PC-3 (cell line): ENCODE measurements around the gene MGMT. TPM values are rescaled to one million over a fixed set of nuclear protein-coding genes. Genes with fewer than 3 reads are reported as not detected.

Experiments
- ATAC-seq: fragments of 200-7000 bp; cut with Tn5 transposase; 2 replicates; pipeline ENCODE4 v1.9.1; 2020; ENCODE audit warnings: mild to moderate bottlenecking, moderate library complexity
- BruUV-seq: library from RNA; stranded (reverse); fragments of 400-500 nt; replicated peaks from 2 replicates; lab custom pipeline; 2021; lab: Mats Ljungman, UMichigan
- CTCF ChIA-PET: fragments of 300-600 bp; sonication (Branson Sonifier 250); formaldehyde crosslinking; loops from one replicate; lab custom pipeline; 2022; ENCODE audit warnings: antibody characterized with exemption; lab: Charles Lee
- POLR2A ChIA-PET: fragments of 300-600 bp; sonication (Branson Sonifier 250); formaldehyde crosslinking; loops from one replicate; lab custom pipeline; 2022; ENCODE audit warnings: antibody characterized with exemption; ENCODE audit not compliant: unreplicated experiment; lab: Charles Lee
- DNase-seq: peaks from one replicate; pipeline ENCODE4 v3.0.0-alpha.2; 2015
- H2AFZ ChIP-seq: fragments of 300-600 bp; sonication (generic); 2 replicates; pipeline ENCODE4 v1.6.0; 2016; ENCODE audit warnings: antibody characterized with exemption, low read length
- H3F3A ChIP-seq: fragments of 300-600 bp; sonication (generic); one replicate; pipeline ENCODE4 v1.6.0; 2017; ENCODE audit warnings: antibody characterized with exemption, low read length, control low read depth, mild to moderate bottlenecking; ENCODE audit not compliant: unreplicated experiment
- H3K27ac ChIP-seq: fragments of 300-600 bp; sonication (generic); 2 replicates; pipeline ENCODE4 v1.5.1; 2016; ENCODE audit warnings: mild to moderate bottlenecking, low read length
- H3K27me3 ChIP-seq: fragments of 300-600 bp; sonication (generic); 2 replicates; pipeline ENCODE4 v1.6.1; 2016; ENCODE audit warnings: low read length, mixed read lengths
- H3K36me3 ChIP-seq: fragments of 300-600 bp; sonication (generic); 2 replicates; pipeline ENCODE4 v1.6.1; 2016; ENCODE audit warnings: low read depth, mixed run types, low read length, mixed read lengths
- H3K4me1 ChIP-seq: fragments of 300-600 bp; sonication (generic); 2 replicates; pipeline ENCODE4 v1.5.1; 2016; ENCODE audit warnings: low read length; ENCODE audit not compliant: insufficient read depth
- H3K4me2 ChIP-seq: fragments of 300-600 bp; sonication (generic); 2 replicates; pipeline ENCODE4 v1.6.0; 2016; ENCODE audit warnings: low read length
- H3K4me3 ChIP-seq: fragments of 300-600 bp; sonication (generic); 2 replicates; pipeline ENCODE4 v1.5.1; 2016; ENCODE audit warnings: mild to moderate bottlenecking, low read length, mixed read lengths
- H3K79me2 ChIP-seq: fragments of 300-600 bp; sonication (generic); 2 replicates; pipeline ENCODE4 v1.6.1; 2017; ENCODE audit warnings: low read length, mixed read lengths
- H3K9ac ChIP-seq: fragments of 300-600 bp; sonication (generic); 2 replicates; pipeline ENCODE4 v1.6.0; 2016; ENCODE audit warnings: mild to moderate bottlenecking, low read length
- H3K9me2 ChIP-seq: fragments of 300-600 bp; sonication (generic); replicated peaks from 2 replicates; pipeline ENCODE4 v1.6.1; 2016; ENCODE audit warnings: mixed run types, low read length, mixed read lengths
- H3K9me3 ChIP-seq: fragments of 300-600 bp; sonication (generic); 2 replicates; pipeline ENCODE4 v1.6.1; 2016; ENCODE audit warnings: low read length, mixed read lengths
- H4K20me1 ChIP-seq: fragments of 300-600 bp; sonication (generic); 2 replicates; pipeline ENCODE4 v1.6.1; 2016; ENCODE audit warnings: low read length, mixed read lengths
- EZH2 ChIP-seq: fragments of 300-600 bp; sonication (generic); IDR thresholded peaks from one replicate; pipeline ENCODE4 v1.6.1; 2017; ENCODE audit warnings: antibody characterized with exemption, mild to moderate bottlenecking, low read length; ENCODE audit not compliant: unreplicated experiment
- EZH2phosphoT487 ChIP-seq: fragments of 300-600 bp; sonication (generic); IDR thresholded peaks from 2 replicates; pipeline ENCODE4 v1.6.1; 2018; ENCODE audit warnings: mild to moderate bottlenecking, antibody characterized with exemption, low read length, borderline replicate concordance
- intact Hi-C: fragments of 100-400 bp; cut with micrococcal nuclease; formaldehyde crosslinking; loops from 2 replicates; pipeline ENCODE4 v1.9.0; 2023
- total RNA-seq: library from RNA; depleted of rRNA; stranded (reverse); fragments of >200 nt; gene quantifications from 2 replicates; pipeline ENCODE4 v1.2.3, GENCODE V29; 2014
- TF ChIP-seq, protein P1 (sequence below): fragments of 300-600 bp; sonication (generic); conservative IDR thresholded peaks from 2 replicates; pipeline ENCODE4 v1.5.1; 2017; ENCODE audit warnings: antibody characterized with exemption, low read depth, mild to moderate bottlenecking, low read length

MGMT gene
- total RNA-seq, 1 experiment from 2014 or later, result 19.8 TPM

DNA sequence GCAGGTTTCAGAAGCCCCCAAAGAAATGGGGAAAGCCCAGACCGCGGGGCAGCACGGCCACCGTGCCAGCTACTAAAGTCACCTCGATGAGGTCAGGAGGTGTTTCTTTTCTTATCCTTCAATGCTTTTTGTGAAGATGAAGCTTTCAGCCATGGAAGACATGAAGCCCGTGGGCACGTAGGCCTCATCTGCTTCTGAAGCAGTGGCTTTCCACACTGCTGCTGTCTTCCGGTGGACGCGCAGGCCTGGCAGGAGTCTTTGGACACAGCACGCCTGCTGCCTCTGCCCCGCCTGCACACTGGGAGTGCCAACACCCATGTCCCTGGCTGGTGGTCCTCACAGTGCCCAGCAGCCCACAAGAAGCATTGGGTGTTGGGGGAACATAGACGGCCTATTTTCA is 311.5 kb downstream of the MGMT start:
- Histone ChIP-seq H4K20me1 (no peaks in the 10 kb centered on the region), H3K9me3 (no peaks in the 10 kb centered on the region), H3K9me2 (no peaks in the 10 kb centered on the region), H3K4me3 (no peak overlapping the region), H3K9ac (no peak overlapping the region), H3F3A (no peaks in the 10 kb centered on the region), H3K4me1 (no peaks in the 10 kb centered on the region), H3K36me3 (no peaks in the 10 kb centered on the region), H3K27ac (no peak overlapping the region), H3K4me2 (no peak overlapping the region), H3K27me3 (no peaks in the 10 kb centered on the region), H3K79me2 (no peaks in the 10 kb centered on the region), H2AFZ (no peak overlapping the region)
- intact Hi-C loops, result no loop called here
- DNase-seq (no peak), ATAC-seq (no peak)
- BruUV-seq, result no TSS peak
- TF ChIP-seq EZH2phosphoT487, result no peak
- TF ChIP-seq, protein P1, sequence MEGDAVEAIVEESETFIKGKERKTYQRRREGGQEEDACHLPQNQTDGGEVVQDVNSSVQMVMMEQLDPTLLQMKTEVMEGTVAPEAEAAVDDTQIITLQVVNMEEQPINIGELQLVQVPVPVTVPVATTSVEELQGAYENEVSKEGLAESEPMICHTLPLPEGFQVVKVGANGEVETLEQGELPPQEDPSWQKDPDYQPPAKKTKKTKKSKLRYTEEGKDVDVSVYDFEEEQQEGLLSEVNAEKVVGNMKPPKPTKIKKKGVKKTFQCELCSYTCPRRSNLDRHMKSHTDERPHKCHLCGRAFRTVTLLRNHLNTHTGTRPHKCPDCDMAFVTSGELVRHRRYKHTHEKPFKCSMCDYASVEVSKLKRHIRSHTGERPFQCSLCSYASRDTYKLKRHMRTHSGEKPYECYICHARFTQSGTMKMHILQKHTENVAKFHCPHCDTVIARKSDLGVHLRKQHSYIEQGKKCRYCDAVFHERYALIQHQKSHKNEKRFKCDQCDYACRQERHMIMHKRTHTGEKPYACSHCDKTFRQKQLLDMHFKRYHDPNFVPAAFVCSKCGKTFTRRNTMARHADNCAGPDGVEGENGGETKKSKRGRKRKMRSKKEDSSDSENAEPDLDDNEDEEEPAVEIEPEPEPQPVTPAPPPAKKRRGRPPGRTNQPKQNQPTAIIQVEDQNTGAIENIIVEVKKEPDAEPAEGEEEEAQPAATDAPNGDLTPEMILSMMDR, result no peak
- no peak for TF ChIP-seq EZH2
- POLR2A ChIA-PET, result no interaction called here
- CTCF ChIA-PET, result no interaction called here

DNA sequence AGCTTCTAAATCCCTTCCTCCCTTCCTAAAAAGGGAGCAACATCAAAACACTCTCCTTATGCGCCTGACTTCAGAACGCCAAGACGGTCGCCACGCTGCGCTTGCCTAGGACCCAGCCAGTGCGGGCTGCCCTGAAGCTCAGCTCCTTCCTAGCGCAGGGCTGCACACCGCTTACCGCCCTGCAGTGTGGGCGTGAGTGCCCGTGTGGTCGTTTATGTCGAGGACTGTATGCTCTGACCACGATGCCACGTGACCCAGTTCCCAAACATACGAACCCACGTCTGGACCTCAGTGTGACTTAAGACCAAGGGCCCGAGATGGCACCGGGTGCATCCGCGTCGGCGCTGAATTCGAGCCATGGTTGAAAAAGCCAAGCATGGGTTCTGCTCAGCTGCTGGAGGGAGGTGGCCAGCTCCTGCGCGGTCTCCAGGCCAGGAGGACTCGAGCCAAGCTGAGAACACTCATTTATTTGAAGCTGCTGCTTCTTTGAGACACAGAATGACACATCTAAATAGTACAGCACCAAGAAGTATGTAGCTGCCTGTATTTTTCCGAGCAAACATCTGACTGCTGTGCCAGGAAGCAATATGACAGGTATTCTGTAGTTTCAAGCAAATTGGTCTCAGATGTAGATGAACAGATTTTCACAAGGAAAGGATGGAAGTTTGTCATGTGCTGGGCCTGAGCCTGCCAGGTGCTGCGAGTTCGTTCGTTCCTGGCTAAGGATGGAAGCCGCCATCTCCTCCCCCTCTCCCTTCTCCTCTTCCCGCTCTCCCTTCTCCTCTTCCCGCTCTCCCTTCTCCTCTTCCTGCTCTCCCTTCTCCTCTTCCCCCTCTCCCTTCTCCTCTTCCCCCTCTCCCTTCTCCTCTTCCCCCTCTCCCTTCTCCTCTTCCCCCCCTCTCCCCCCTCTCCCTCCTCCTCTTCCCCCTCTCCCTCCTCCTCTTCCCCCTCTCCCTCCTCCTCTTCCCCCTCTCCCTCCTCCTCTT is 312.4 kb downstream of the MGMT start:
- Histone ChIP-seq H3K27me3 (no peaks in the 10 kb centered on the region), H3F3A (no peaks in the 10 kb centered on the region), H3K4me3 (no peak overlapping the region), H3K27ac (no peak overlapping the region), H3K9me2 (no peaks in the 10 kb centered on the region), H2AFZ (no peak overlapping the region), H4K20me1 (no peaks in the 10 kb centered on the region), H3K4me2 (no peak overlapping the region), H3K79me2 (no peaks in the 10 kb centered on the region), H3K4me1 (no peaks in the 10 kb centered on the region), H3K9ac (no peak overlapping the region), H3K36me3 (no peaks in the 10 kb centered on the region), H3K9me3 (no peaks in the 10 kb centered on the region)
- intact Hi-C loops, result no loop called here
- no peak for DNase-seq
- no peak for ATAC-seq
- ChIA-PET POLR2A (no interaction called here), CTCF (no interaction called here)
- no TSS peak for BruUV-seq
- TF ChIP-seq EZH2, result no peak
- no peak for TF ChIP-seq EZH2phosphoT487
- TF ChIP-seq, protein P1, result no peak

DNA sequence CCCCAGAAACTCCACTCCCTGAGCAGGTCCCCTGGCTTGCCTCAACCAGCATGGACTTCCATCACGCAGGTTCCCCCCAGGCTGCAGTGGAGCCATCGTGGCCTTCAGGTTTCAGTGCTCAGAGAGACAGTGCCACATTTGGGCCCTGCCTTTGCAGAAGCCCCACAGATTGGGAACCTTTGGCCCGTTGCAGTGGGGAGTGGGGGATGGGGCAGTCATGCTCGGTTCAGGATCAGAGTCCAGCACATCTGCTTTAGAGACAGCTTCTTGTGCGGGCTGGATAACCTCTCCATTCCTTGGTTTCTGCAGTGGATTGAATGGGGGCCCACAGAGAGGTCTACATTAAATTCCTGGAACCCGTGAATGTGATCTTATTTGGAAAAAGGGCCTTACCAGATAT is 313.2 kb downstream of the MGMT start:
- no peak overlapping the region for H3K9ac ChIP-seq
- H3K36me3 ChIP-seq, result no peaks in the 10 kb centered on the region
- no peaks in the 10 kb centered on the region for H4K20me1 ChIP-seq
- H3K4me3 ChIP-seq, result no peak overlapping the region
- H2AFZ ChIP-seq, result no peak overlapping the region
- TF ChIP-seq EZH2phosphoT487 (no peak), EZH2 (no peak)
- TF ChIP-seq, protein P1, result no peak
- no peaks in the 10 kb centered on the region for H3F3A ChIP-seq
- ChIA-PET CTCF (no interaction called here), POLR2A (no interaction called here)
- BruUV-seq, result no TSS peak
- no peak for DNase-seq
- H3K27ac ChIP-seq, result no peak overlapping the region
- intact Hi-C loops, result no loop called here
- H3K4me1 ChIP-seq, result no peaks in the 10 kb centered on the region
- no peaks in the 10 kb centered on the region for H3K27me3 ChIP-seq
- H3K4me2 ChIP-seq, result no peak overlapping the region
- ATAC-seq, result no peak
- H3K9me2 ChIP-seq, result no peaks in the 10 kb centered on the region
- no peaks in the 10 kb centered on the region for H3K79me2 ChIP-seq
- H3K9me3 ChIP-seq, result no peaks in the 10 kb centered on the region
